HepG2 (cell line): ENCODE data around the gene CDH13.

Experiments
- ELF1 ChIP-seq: sonication (generic); formaldehyde crosslinking; IDR thresholded peaks from 2 replicates; pipeline ENCODE4 v1.4.0; 2020; ENCODE audit warnings: missing genetic modification reagents
- NKX3-1 ChIP-seq: sonication (generic); formaldehyde crosslinking; IDR thresholded peaks from 2 replicates; pipeline ENCODE4 v1.5.0; 2020; ENCODE audit warnings: missing genetic modification reagents
- ZXDC ChIP-seq: sonication (generic); formaldehyde crosslinking; IDR thresholded peaks from 2 replicates; pipeline ENCODE4 v1.5.0; 2020; ENCODE audit warnings: mild to moderate bottlenecking, missing genetic modification reagents

DNA sequence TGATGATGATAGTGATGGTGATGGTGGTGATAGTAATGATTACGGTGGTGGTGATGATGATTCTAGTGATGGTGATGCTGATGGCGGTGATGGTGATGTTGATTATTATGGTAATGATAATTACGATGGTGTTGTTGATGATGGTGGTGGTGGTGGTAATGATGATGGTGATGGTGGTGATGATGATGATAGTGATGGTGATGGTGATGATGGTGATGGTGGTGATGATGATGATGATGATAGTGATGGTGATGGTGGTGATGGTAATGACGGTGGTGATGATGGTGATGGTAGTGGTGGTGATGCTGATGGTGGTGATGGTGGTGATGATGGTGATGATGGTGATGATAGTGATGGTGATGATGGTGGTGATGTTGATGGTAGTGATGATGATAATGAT is 370.0 kb downstream of the CDH13 start:
- TF ChIP-seq ELF1 (CRISPR knock-in tag) = no peak
- TF ChIP-seq NKX3-1 (CRISPR knock-in tag) = no peak
- no peak for TF ChIP-seq ZXDC (CRISPR knock-in tag)
